ENCODE measurements around the gene PLB1. TPM values are rescaled to one million over a fixed set of nuclear protein-coding genes. Genes with fewer than 3 reads are reported as not detected.

PLB1 gene
- total and polyA plus RNA-seq, 9 donors = 1.4 to 4.3 (median 2.0) TPM

DNA sequence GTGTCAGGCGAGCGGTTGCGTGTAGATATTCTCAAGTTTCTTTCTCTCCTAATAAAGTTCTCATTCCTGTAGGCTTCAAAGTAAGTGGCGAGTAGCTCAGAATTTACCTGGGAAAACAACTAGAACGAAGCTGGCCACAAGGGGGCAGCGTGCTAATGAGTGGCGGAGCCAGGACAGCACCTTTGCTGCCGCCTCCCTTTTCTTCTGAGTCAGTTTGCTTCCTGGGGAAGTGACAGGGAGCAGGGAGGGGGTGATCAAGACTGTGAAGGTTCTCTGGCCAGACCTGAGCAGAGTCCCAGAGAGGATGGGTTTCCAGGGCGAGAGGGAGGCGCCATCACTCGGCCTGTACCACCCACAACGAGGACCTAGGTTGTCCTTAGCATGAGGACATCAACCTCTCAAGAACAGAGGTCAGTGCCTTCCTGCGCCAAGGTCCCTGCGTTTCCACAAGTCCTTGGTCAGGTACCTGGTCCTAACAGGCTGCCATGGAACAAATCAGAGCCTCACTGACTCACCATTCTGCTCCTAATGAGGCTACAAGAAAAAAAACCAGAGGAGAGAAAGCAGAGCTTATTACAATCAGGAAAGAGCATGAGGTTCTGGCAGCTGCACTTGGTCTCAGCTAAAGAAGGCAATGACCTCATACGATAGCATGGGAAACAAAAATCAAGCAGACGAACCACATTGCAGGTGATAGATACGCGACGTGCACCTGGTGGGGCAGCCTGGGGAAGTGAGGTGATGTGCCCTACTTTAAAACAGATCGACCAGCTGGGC is 98.7 kb downstream of the PLB1 start:
- H3K27ac ChIP-seq (ENCODE audit: low read length) = peak overlapping the region; percentile 76
- no peaks in the 10 kb centered on the region for H3K27me3 ChIP-seq (ENCODE audit: control insufficient read depth, insufficient read depth, low read length)
- H3K9me3 ChIP-seq (replicated peaks; ENCODE audit: control insufficient read depth, low read depth, low read length) = no peaks in the 10 kb centered on the region
- WGBS (ENCODE audit: insufficient coverage) = 16% methylated on average over 10 of the region's 20 CpGs
- no peaks in the 10 kb centered on the region for H3K36me3 ChIP-seq (ENCODE audit: control insufficient read depth, insufficient read depth, low read length)
- peak; percentile 87 for DNase-seq
- peak overlapping the region; percentile 10 for H3K4me3 ChIP-seq (ENCODE audit: low read length)
- H3K4me1 ChIP-seq (ENCODE audit: control insufficient read depth, insufficient read depth, low read length) = peaks cover 32% of the 10 kb centered on the region

GRCh38 chr2:28595323-28595722 is 99.5 kb downstream of the PLB1 start:
- Histone ChIP-seq H3K4me1 (ENCODE audit: control insufficient read depth, insufficient read depth, low read length) (peaks cover 32% of the 10 kb centered on the region), H3K9me3 (replicated peaks; ENCODE audit: control insufficient read depth, low read depth, low read length) (no peaks in the 10 kb centered on the region), H3K27ac (ENCODE audit: low read length) (peak overlapping the region; percentile 76), H3K4me3 (ENCODE audit: low read length) (no peak overlapping the region), H3K27me3 (ENCODE audit: control insufficient read depth, insufficient read depth, low read length) (no peaks in the 10 kb centered on the region), H3K36me3 (ENCODE audit: control insufficient read depth, insufficient read depth, low read length) (no peaks in the 10 kb centered on the region)
- WGBS (ENCODE audit: insufficient coverage) = 100% methylated on average over 2 of the region's 4 CpGs
- DNase-seq = no peak

GRCh38 chr2:28598484-28598883 is 102.6 kb downstream of the PLB1 start:
- Histone ChIP-seq H3K4me3 (ENCODE audit: low read length) (no peak overlapping the region), H3K36me3 (ENCODE audit: control insufficient read depth, insufficient read depth, low read length) (no peaks in the 10 kb centered on the region), H3K27me3 (ENCODE audit: control insufficient read depth, insufficient read depth, low read length) (no peaks in the 10 kb centered on the region), H3K4me1 (ENCODE audit: control insufficient read depth, insufficient read depth, low read length) (peaks cover 17% of the 10 kb centered on the region), H3K27ac (ENCODE audit: low read length) (no peak overlapping the region), H3K9me3 (replicated peaks; ENCODE audit: control insufficient read depth, low read depth, low read length) (no peaks in the 10 kb centered on the region)
- 77% methylated on average over 6 of the region's 7 CpGs for WGBS (ENCODE audit: insufficient coverage)
- no peak for DNase-seq

- Histone ChIP-seq H3K36me3 (ENCODE audit: control insufficient read depth, insufficient read depth, low read length) (no peaks in the 10 kb centered on the region), H3K4me3 (ENCODE audit: low read length) (no peak overlapping the region), H3K9me3 (replicated peaks; ENCODE audit: control insufficient read depth, low read depth, low read length) (no peaks in the 10 kb centered on the region), H3K27ac (ENCODE audit: low read length) (no peak overlapping the region), H3K27me3 (ENCODE audit: control insufficient read depth, insufficient read depth, low read length) (no peaks in the 10 kb centered on the region), H3K4me1 (ENCODE audit: control insufficient read depth, insufficient read depth, low read length) (peaks cover 10% of the 10 kb centered on the region)
- peak; percentile 40 for DNase-seq
- 100% methylated on average over 4 of the region's 5 CpGs for WGBS (ENCODE audit: insufficient coverage)
Observed at GRCh38 chr2:28600181-28600580, 104.3 kb downstream of the PLB1 start.

DNA sequence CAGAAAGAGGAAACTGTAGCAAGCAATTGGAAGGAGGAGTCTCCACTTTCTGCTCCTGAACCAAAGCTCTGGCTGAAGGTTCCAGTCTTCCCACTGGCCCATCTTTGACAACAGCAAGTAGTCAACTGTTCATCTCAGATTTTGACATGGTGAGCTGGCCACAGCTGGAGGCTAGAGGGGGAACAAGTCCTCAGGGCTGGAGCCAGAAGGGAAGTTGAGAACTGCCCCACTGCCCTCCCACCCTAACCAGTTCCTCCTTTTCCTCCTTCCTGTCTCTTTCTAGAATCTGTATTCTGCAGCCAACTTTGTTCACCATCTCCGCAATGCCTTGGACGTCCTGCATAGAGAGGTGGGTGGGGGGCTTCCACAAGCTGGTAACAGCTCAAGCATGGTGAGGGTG is 105.8 kb downstream of the PLB1 start:
- H3K27ac ChIP-seq (ENCODE audit: low read length) = no peak overlapping the region
- H3K4me1 ChIP-seq (ENCODE audit: control insufficient read depth, insufficient read depth, low read length) = peaks cover 13% of the 10 kb centered on the region
- DNase-seq = peak; percentile 52
- WGBS (ENCODE audit: insufficient coverage) = no CpG with 5 or more reads among the region's 2 CpGs
- no peaks in the 10 kb centered on the region for H3K27me3 ChIP-seq (ENCODE audit: control insufficient read depth, insufficient read depth, low read length)
- H3K9me3 ChIP-seq (replicated peaks; ENCODE audit: control insufficient read depth, low read depth, low read length) = no peaks in the 10 kb centered on the region
- peak overlapping the region; percentile 15 for H3K4me3 ChIP-seq (ENCODE audit: low read length)
- no peaks in the 10 kb centered on the region for H3K36me3 ChIP-seq (ENCODE audit: control insufficient read depth, insufficient read depth, low read length)

DNA sequence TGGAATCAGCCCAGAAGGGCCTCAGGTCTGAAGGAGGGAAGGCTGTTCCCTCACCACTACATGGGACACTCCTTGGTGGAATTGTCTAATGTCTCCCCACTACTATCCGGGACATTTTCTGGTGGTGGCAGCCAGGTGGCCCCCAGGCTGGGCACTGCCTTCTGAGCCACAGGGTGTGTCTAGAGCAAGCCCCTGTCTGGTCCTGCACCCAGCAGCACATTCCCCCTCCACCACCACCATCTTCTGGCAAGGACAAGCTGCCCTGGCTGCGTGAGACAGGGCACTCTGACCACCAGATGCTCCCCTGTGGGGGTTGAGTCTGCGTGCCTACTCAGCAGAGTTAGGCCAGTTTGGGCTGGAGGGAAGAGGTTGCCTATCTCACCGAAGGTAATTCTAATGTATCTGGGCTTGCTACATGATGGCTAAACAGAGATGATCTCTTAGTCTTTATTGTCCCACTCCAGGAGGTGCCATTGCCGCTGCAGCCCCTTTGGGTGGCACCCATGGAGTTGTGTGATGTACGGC is 106.3 kb downstream of the PLB1 start:
- H3K4me1 ChIP-seq (ENCODE audit: control insufficient read depth, insufficient read depth, low read length) = peaks cover 18% of the 10 kb centered on the region
- H3K36me3 ChIP-seq (ENCODE audit: control insufficient read depth, insufficient read depth, low read length) = no peaks in the 10 kb centered on the region
- WGBS (ENCODE audit: insufficient coverage) = 60% methylated on average over 2 of the region's 6 CpGs
- no peaks in the 10 kb centered on the region for H3K9me3 ChIP-seq (replicated peaks; ENCODE audit: control insufficient read depth, low read depth, low read length)
- peak overlapping the region; percentile 13 for H3K27ac ChIP-seq (ENCODE audit: low read length)
- no peaks in the 10 kb centered on the region for H3K27me3 ChIP-seq (ENCODE audit: control insufficient read depth, insufficient read depth, low read length)
- no peak for DNase-seq
- peak overlapping the region; percentile 15 for H3K4me3 ChIP-seq (ENCODE audit: low read length)

DNA sequence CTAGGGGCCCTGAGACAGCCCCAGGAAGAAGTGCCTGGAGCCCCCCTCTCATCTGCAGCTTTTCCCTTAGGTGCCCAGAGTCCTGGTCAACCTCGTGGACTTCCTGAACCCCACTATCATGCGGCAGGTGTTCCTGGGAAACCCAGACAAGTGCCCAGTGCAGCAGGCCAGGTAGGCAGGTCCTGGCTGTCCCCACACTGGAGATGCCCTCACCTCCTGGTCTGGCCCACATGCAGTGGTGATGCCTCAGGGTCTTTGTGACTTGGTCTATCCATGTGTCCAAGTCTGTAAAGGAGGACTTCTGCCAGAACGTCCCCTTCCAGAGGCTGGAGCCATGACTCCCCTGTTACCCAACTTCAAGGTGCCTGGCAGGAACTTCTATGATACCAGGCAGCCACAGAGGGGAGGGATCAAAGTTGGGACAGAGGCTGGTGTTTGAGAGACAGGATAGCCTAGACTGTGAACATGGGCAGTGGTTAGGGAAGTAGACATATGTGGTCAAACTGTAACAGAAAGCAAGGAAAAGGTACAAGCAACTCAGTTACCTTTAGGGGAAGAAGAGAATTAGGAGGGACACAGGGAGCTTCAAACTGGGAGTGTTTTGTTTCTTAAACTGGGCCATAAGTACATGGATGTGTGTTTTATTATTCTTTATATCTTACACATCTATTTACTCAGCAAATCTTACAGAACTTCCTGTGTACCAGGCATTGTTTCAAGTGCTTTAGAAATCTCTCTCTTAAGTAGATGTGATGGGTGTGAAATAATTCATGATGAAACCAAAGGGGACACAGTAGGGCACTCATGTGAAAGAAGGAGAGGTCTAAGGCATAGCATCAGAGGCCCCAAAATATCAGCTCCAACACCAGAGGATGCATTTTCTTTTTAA is 107.1 kb downstream of the PLB1 start:
- no peak for DNase-seq

DNA sequence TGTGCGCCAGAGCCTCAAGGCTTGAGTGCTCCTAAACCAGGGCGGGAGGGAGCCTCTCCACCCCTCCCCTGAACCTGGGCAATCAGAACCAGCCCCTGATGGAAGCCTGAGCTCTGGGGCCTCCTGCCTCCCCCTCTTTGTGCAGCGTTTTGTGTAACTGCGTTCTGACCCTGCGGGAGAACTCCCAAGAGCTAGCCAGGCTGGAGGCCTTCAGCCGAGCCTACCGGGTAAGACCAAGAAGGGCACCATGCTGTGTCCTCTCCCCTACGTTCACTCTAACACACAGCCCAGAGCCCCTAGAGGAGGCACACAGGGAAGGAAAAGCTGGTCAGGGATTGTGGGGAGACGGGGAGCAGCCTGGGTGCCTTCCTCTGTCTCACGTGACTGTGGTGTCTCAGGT is 108.0 kb downstream of the PLB1 start:
- H3K9me3 ChIP-seq (replicated peaks; ENCODE audit: control insufficient read depth, low read depth, low read length) = no peaks in the 10 kb centered on the region
- H3K4me1 ChIP-seq (ENCODE audit: control insufficient read depth, insufficient read depth, low read length) = peaks cover 31% of the 10 kb centered on the region
- H3K4me3 ChIP-seq (ENCODE audit: low read length) = no peak overlapping the region
- no peak for DNase-seq
- no peak overlapping the region for H3K27ac ChIP-seq (ENCODE audit: low read length)
- no peaks in the 10 kb centered on the region for H3K36me3 ChIP-seq (ENCODE audit: control insufficient read depth, insufficient read depth, low read length)
- WGBS (ENCODE audit: insufficient coverage) = 74% methylated on average over 6 of the region's 10 CpGs
- H3K27me3 ChIP-seq (ENCODE audit: control insufficient read depth, insufficient read depth, low read length) = no peaks in the 10 kb centered on the region

More for the DNA sequence above, 107.1 kb downstream of the PLB1 start:
- Histone ChIP-seq H3K4me3 (ENCODE audit: low read length) (no peak overlapping the region), H3K27me3 (ENCODE audit: control insufficient read depth, insufficient read depth, low read length) (no peaks in the 10 kb centered on the region), H3K36me3 (ENCODE audit: control insufficient read depth, insufficient read depth, low read length) (no peaks in the 10 kb centered on the region), H3K27ac (ENCODE audit: low read length) (no peak overlapping the region), H3K4me1 (ENCODE audit: control insufficient read depth, insufficient read depth, low read length) (peaks cover 26% of the 10 kb centered on the region), H3K9me3 (replicated peaks; ENCODE audit: control insufficient read depth, low read depth, low read length) (no peaks in the 10 kb centered on the region)
- WGBS (ENCODE audit: insufficient coverage) = 88% methylated on average over 2 of the region's 3 CpGs

- no peaks in the 10 kb centered on the region for H3K27me3 ChIP-seq (ENCODE audit: control insufficient read depth, insufficient read depth, low read length)
- H3K4me3 ChIP-seq (ENCODE audit: low read length) = no peak overlapping the region
- WGBS (ENCODE audit: insufficient coverage) = 52% methylated on average over 2 of the region's 9 CpGs
- H3K9me3 ChIP-seq (replicated peaks; ENCODE audit: control insufficient read depth, low read depth, low read length) = no peaks in the 10 kb centered on the region
- no peaks in the 10 kb centered on the region for H3K36me3 ChIP-seq (ENCODE audit: control insufficient read depth, insufficient read depth, low read length)
- no peak overlapping the region for H3K27ac ChIP-seq (ENCODE audit: low read length)
- no peak for DNase-seq
- peaks cover 34% of the 10 kb centered on the region for H3K4me1 ChIP-seq (ENCODE audit: control insufficient read depth, insufficient read depth, low read length)
Observed at GRCh38 chr2:28604284-28604843, 108.5 kb downstream of the PLB1 start.

DNA sequence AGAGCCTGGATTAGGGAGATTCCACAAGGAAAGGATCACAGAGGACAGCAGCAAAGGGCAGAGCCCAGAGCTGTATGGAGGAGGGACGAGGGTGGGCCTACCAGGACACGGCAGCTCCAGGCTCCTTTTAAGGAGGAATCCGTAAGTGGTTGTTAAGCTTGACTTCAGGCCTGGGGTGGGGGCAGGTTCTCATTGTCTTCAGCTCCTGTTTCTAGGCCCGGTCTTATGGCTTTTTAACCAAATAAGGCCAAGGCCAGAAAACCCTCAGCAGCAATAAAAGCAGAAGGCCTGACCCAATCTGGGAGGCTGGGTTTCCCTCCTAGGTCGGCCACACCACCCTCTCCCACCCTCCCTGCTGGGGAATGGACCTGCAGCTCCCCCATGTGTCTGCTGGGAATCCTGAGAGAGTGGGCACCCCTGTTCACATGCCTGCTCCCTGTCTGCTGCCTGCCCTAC is 111.2 kb downstream of the PLB1 start:
- H3K27me3 ChIP-seq (ENCODE audit: control insufficient read depth, insufficient read depth, low read length) = no peaks in the 10 kb centered on the region
- H3K4me3 ChIP-seq (ENCODE audit: low read length) = no peak overlapping the region
- no peak overlapping the region for H3K27ac ChIP-seq (ENCODE audit: low read length)
- H3K36me3 ChIP-seq (ENCODE audit: control insufficient read depth, insufficient read depth, low read length) = no peaks in the 10 kb centered on the region
- H3K9me3 ChIP-seq (replicated peaks; ENCODE audit: control insufficient read depth, low read depth, low read length) = no peaks in the 10 kb centered on the region
- H3K4me1 ChIP-seq (ENCODE audit: control insufficient read depth, insufficient read depth, low read length) = peaks cover 34% of the 10 kb centered on the region
- 13% methylated on average over 1 of the region's 5 CpGs for WGBS (ENCODE audit: insufficient coverage)
- no peak for DNase-seq
